ENCODE measurements around the gene SH3TC1. TPM values are rescaled to one million over a fixed set of nuclear protein-coding genes. Genes with fewer than 3 reads are reported as not detected.

Gene SH3TC1
- total RNA-seq, 1 experiment from 2014 or later, result 2.2 TPM

DNA sequence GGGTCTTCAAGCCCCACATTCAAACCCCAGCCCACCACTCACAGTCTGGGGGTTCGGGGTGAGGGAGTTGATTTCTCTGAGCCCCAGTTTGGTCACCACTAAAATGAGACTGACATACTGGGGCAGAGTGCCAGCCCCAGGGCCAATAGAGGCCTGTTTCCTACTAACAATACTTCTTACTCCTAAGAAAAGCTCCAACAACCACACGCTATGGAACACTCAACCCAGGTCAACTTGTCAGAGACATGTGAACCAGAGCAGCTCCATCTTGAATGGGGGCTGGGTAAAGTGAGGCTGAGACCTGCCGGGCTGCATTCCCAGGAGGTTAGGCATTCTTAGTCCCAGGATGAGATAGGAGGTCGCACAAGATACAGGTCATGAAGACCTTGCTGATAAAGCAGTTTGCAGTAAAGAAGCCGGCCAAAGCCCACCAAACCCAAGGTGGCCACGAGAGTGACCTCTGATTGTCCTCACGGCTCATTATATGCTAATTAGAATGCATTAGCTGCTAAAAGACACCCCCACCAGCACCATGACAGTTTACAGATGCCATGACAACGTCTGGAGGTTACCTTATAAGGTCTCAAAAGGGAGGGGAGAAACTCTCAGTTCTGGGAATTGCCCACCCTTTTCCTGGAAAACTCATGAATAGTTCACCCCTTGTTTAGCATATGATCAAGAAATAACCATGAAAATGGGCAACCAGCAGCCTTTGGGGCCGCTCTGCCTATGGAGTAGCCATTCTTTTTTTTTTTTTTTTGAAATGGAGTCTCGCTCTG lies 43.9 kb downstream of the SH3TC1 start:
- no peak for DNase-seq (ENCODE audit: low spot score)

DNA sequence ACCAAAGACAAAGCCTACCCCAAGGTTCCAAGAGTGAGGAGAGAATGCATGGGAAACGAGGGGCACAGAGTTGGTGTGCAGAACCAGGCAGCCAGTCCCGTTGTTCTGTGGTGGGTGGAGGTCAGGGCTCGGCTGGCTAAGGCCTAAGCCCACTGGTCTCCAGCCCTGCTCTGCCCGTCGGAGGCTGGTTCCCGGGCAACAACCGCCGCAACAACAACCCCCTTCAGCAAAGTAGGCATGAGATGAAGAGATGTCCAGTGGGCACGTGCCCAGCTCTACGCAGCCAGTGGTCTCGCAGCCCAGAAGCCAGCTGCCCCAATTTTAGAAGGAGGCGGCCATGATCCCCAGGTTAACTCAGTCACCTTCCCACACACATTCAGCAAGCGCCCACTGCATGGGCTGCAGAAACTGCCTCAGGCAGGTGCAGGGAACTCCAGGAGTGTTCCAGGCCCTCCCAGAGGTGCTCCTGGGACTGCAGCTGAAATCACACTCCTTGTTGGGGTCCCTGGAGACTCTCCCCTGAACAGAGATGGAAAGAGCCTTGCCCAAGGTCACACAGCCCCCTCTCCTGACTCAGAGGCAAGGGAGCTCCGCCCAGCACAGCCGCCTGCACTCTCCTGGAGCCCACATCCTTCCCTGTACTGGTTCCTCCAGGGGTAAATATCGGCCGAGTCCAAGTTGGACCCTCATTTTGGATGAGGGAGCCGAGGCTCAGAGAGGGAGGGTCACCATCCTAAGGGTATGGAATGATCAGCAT lies 45.1 kb downstream of the SH3TC1 start:
- no peak for DNase-seq (ENCODE audit: low spot score)

DNA sequence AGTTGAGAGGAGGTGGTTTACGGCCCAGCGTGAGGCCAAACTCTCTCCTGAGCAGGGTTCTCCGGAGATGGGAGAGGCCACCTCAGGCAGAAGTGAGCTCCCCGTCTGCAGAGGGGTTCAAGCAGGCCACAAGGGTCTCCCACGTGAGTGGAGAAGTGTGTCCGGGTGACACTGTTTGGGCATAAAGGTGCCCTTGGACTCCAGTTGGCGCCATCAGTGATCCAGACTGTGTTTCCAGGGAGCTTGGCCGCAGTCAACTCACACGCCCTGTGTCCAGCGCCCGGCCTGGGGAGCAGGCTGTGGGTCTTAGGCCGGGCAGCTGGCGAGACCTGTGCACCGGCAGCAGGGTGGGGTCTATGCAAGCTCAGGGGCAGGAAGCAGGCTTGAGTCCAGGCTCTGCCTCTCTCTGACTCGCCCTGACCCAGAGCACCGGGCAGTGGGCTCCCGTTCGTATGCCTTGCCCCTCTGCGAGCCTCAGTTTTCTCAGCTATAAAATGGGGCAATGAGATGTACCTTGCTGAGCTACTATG lies 45.9 kb downstream of the SH3TC1 start:
- no peak for DNase-seq (ENCODE audit: low spot score)

DNA sequence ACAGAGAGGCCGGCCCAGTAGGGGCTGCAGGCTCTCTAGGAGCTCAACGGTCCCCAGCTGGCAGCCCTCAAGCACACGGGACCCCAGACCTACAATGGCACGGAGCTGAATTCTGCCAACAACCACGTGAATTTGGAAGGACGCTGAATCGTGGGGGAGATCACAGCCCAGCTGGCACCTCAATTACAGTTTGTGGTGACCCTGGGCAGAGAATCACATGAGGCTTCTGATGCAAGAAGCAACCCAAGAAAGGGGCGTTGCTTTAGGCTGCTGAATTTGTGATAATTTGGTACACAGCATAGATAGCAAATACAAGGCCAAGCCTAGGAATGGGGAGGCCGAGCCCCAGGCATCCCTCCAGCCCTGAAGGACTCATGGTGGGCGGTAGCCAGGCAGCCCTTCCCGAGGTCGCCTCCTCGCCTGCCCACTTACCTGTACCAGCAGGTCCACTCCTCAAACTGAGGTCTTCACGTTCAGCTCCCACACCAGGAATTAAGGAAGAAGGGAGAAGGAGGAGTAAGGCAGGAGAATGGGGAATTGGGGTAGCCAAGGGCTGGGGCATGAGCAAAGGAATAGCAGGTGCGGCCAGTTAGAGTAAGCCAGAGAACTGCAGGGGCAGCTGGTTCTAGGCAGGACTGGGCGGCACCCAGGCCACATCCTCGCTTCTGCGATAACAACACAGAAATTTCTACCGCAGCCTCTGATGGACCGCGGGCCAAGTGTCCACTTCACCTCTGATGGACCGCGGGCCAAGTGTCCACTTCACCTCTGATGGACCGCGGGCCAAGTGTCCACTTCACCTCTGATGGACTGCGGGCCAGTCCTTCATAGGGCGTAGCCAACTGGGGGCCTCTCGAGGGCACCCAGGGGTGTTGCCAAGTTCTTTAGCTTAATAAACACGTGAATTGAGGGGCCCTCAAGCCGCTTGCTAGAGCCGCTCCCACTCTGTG lies 47.1 kb downstream of the SH3TC1 start:
- no peak for DNase-seq (ENCODE audit: low spot score)

DNA sequence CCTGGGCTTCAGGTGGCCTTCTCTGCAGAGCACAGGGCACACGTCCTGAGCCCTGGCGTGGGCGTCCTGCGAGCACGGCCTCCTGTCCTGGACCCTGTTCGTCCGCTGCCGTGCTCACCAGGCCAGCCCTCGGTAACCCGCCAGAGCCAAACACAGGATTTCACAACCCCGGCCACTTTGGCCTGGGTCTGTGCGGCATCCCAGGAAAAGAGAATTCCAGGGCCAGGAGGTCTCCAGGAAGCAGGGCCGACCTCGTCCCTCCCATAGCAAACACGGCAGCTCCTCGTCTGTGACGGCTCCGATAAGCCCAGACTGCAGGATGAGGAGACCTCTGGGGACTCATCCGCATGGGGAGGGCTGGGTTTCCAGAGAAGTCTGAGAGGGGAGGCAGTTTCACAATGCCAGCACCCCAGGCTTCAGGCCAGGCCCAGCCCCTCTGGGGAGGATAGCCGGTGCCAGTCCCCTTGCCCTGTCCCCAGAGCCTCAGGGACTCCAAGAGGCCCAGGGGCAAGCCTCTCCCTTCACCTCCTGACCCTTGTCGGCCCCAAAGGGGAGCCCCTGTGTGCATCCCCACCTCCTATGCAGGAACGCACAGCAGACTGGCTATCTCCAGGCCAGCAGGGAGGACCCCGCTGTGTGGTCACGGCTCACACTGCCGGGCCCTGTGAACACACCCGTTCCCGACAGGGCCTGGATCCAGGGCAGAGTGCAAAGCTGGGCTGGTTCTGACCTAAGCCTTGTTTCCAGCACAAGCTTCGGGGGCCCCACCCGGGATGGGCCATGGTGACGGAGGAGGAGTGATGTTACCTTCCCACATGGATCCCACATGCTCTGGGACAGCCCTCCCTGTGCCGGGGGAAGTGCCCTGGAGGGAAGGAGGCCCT lies 48.2 kb downstream of the SH3TC1 start:
- no peak for DNase-seq (ENCODE audit: low spot score)

DNA sequence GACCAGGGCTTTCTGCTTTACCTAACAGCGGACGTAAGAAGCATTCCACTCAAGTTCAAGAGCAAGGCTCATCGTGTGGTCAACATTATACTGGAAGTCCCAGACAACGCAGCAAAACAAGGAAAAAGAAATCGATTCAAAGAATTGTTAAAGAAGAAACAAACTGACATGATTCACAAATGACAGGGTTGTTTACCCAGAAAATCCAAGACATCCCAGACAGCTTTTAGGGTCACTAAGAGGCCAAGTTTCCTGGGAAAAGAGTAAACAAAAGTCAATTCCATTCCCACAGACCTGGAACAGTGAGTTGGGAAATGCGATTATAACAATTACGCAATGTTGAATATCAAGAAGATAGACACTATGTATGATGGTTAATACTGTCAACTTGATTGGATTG lies 49.0 kb downstream of the SH3TC1 start:
- peak; percentile 42 for DNase-seq (ENCODE audit: low spot score)

DNA sequence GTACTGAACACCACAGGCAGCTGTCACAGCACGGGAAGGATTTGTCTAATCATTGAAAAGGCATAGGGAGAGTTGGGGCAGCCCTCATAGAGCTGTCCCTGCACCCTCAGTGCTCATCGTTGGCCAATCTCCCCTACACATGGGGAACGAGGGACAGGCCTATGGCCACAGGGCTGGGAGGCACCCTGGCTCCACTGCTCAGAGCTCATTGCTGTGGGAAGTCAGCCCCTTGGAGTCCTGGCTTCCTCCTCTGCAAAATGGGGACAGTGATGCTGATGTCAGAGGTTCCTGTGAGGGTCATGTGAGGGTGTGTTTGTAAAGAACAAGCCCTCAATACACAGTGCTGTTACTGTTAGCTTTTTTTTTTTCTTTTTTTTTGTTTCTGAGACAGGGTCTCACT lies 51.1 kb downstream of the SH3TC1 start:
- no peak for DNase-seq (ENCODE audit: low spot score)

DNA sequence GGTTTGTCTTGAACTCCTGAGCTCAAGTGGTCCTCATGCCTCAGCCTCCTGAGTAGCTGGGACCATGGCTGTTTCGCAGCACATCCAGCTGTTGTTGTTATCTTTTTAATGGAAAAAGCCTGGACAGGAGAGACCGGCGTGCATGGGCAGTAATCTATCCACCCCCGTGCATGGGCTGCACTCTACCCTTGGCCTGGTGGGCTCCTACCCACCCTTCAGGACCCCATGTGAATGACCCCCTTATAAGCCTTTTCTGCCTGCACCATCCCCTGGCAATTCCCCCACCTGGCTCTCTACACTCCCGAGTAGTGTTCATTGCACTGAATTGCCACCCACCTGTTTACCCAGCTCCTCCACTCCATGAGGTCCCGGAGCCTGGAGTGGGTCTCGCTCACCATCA lies 51.5 kb downstream of the SH3TC1 start:
- no peak for DNase-seq (ENCODE audit: low spot score)

DNA sequence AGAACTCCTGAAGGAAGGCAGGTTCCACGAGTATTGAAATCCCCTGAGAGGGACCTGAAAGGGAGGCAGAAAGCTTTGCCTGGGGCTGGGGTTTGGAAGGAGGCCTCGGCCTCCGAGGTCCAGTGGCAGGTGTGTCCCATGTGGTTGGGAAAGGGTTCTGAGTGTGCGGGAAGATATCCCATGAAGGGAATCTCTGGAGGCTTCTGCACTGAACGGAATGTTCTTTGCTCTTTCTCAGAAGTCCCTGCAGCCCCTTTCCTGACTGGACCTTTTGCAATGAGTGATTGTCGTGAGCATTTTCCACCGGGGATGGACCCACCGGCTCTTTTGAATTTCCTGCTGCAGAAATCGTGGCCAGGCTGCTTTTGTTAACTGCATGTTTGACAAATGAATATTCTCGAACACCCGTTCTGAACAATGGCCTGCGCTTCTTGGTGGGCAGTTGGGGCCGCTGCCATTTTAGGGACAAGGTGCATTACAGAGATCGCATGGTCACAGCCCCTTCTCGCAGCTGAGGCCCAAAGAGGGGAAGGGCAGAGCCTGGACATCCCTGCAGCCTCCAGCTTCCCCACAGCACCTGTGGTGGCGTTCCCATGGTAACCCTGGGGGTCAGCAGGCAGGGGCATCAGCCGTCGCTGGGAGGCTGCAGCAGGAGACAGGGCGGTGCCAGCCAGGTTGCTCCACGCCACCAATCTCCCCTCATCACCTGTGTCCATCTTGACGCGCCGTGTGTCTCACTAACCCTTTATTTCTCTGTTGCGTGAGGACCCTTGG lies 52.2 kb downstream of the SH3TC1 start:
- no peak for DNase-seq (ENCODE audit: low spot score)

DNA sequence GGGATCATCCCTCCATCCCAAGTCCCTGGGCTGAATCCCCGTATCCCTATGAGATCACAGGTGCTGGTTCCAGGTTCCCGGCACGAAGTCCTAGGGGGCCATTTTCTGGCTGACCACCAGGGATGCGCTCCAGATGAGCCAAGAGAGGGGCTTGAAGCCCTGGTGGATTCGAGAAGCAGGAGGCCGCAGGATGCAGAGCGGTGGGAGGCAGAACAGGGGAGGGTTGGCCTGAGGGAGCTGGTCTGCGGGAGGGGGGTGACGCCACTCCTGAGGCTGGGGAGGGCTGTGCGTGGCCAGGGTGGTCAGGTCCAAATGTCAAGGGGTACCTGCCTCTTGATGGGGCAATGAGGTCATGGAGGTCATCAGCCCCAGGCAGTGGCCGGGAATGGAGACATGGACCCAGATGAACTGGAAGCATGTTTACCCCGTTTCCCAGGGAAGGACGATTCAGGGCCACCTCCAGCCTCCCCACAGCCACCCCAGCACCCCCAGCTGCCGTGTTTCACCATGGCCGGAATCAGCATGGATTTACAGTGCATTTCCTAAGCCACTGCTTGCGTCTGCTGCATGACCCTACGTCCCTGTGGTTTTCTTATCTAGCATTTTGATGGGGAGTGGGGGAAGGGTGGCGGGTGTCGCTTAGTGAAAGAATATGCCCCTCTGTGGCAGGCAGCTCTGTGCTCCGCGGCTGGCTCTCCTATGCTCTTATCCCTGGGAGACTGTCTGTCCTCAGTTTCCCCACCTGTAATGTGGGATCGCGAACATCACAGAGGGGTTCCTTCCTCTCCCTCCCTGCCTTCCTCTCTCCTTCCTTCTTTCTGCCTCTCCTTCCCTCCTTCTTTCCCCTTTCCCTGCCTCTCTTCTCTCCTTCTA lies 53.4 kb downstream of the SH3TC1 start:
- peak; percentile 53 for DNase-seq (ENCODE audit: low spot score)

DNA sequence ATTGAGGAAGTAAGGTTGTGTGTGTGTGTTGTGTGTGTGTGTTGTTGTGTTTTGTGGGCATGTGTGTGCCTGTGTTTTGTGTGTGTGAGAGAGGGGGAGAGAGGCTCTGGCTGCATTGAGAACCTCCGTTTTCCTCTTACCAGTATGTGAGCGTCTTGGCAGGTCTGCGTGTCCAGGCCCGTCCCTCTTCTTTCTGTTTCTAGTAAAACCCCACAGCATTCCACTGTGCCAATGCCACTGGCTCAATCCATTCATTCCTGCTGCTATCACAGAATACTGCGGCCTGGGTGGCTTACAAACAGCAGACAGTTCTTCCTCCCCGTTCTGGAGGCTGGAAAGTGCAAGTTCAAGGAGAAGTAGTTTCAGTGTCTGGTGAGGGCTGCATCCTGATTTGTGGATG lies 55.0 kb downstream of the SH3TC1 start:
- DNase-seq (ENCODE audit: low spot score), result no peak

DNA sequence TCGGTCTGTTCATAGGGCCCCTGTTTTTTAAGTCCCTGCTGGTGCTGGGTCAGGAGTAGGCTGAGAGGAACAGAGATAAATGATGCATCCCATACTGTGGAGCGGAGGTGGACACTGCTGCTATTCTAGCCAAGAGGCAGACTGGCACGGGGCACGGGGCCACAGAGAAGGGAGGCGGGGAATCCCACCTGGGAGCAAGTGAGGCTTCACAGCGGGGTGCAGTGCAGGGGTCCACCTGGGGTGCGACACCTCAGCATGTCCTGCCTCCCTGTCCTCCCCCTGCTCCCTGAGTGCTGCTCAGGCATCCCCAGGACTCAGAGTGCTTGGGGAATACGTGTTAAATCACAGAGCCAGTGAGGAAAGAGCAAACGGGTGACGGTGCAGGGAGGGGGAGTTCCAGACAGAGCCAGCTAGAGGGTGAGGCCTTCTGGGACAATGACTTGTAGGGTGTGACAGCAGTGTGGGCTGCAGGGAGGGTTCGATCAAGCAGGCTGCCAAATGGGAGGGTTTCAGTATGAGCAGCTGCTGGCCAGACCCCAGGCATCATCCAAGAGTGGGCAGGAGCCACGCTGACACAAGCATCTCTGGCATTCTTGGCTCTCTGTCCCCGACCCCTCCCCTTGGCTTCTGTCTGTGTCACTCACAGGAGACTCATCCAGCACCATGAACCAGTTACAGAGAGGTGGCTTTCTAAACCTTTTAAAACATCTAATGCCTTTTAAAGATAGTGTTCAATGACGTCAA lies 56.8 kb downstream of the SH3TC1 start:
- no peak for DNase-seq (ENCODE audit: low spot score)

DNA sequence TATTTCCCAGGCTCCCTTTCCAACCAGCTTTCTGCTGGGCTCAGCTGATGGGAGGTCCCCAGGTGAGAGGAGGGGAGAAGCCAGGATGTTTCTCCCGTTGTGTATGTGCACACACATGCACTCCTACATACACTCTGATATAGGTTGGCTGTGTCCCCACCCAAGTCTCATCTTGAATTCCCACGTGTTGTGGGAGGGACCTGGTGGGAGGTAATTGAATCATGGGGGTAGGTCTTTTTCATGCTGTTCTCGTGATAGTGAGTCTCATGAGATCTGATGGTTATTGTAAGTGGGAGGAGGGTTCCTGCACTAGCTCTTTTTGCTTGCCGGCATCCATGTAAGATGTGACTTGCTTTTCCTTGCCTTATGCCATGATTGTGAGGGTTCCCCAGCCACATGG lies 58.8 kb downstream of the SH3TC1 start:
- no peak for DNase-seq (ENCODE audit: low spot score)

DNA sequence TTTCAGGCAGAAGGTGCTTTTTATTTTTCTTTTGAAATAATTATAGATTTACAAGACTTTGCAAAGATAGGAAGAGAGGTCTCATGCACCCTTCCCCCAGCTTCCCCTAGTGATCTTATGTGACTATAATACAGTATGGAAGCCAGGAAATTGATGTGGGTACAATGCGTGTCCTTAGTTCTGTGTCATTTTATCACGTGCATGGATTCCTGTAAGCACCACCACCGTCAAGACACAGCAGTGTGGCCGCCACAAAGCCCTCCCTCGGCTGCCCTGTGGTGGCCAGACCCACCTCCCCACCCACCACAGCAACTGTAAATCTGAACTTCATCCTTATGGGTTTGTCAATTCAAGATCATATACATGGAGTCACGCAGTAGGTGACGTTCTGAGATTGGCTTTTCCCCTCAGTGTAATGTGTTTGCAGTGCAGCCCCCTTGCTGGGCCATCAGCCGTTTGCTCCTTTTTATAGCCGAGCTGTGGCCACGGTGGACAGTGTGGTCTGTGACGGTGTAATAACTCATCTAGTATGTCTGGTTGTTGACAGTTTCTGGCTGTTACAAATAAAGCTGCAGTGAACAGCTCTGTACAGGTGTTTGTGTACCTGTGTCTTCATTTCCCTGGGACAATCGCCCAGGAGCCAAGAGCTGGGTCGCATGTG lies 59.6 kb downstream of the SH3TC1 start:
- DNase-seq (ENCODE audit: low spot score), result no peak

DNA sequence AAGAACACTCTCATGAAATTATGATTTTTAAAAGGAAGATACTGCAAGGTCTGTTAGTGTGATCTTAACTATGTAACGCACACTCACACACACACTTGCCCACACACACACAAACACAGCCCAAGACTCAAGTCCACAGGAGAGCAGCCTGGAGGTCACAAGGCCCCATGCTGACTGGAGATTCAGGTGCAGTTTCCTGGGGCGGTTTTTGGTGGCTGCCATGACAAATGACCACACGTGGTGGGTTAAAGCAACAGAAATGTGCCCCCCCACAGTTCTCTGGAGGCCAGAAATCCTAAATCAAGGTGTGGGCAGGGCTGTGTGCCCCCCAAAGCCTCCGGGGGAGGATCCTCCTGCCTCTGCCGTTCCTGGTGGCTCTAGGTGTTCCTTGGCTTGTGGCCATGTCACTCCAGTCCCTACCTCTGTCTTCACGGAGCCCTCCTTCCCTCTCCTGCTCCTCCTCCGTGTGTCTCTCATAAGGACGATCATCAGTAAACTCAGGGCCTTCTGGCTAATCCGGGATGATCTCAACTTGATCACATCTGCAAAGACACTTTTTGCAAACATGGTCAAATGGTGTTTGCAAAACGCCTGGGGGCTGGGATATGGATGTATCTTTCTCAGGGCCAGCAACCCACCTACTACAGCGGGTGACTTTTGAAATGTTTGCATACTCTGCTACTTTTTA lies 60.8 kb downstream of the SH3TC1 start:
- no peak for DNase-seq (ENCODE audit: low spot score)

DNA sequence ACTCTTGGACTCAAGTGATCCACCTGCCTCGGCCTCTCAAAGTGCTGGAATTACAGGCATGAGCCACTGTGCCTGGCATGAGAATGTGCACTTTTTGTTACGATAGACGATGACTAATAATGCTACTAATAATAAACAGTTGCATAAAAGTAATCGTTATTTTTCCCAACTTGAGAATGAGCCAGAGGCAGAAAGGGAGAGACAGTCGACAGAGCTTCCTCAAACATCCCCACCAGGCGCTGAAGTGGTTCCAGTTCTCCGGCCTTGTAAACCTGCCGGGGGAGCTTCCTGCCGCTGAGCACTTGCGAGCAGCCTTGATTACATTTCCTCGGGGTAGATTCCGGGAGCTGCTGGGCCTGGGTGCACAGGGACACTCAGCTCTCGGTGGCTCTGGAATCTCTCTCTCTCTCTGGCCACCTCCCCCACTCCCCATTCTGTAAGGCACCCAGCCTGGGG lies 61.6 kb downstream of the SH3TC1 start:
- DNase-seq (ENCODE audit: low spot score), result peak; percentile 51
